Fibroblast of lung (primary cell): ENCODE measurements around the gene GJB4.

ENCODE experiments used
- CTCF ChIP-seq, 2 donors: IDR thresholded peaks in 1 of 2; conservative IDR thresholded peaks in 1 of 2; 1 replicate in 1 of 2; 2 replicates in 1 of 2; pipeline ENCODE4 v1.5.1; 2011 to 2012; ENCODE audit warnings: low read length in 2 of 2, control low read depth in 1 of 2, inconsistent platforms in 1 of 2, low read depth in 1 of 2, mild to moderate bottlenecking in 1 of 2
- EZH2 ChIP-seq: IDR thresholded peaks from 2 replicates; pipeline ENCODE4 v1.5.1; 2012; ENCODE audit warnings: low read length, control low read depth, mild to moderate bottlenecking; ENCODE audit errors: missing control alignments

- TF ChIP-seq CTCF (conservative IDR thresholded peaks at IDR 0.05 in 1 of 2, IDR thresholded peaks at IDR 0.05 in 1 of 2; ENCODE audit: low read depth in 1 of 2, low read length in 2 of 2) = no peak
- no peak for TF ChIP-seq EZH2
Observed at GRCh38 chr1:34794001-34794789, 34.7 kb downstream of the GJB4 start.
